Astrocyte of the spinal cord (primary cell): Measurements from ENCODE around the gene NUP98.

Experiments
- DNase-seq: peaks from one replicate; pipeline ENCODE4 v3.0.0; 2011; ENCODE audit warnings: low read depth, low spot score
- H3K4me3 ChIP-seq: 2 replicates; pipeline ENCODE4 v1.5.1; 2011; ENCODE audit warnings: low read depth, mild to moderate bottlenecking, low read length, moderate library complexity
- CTCF ChIP-seq: IDR thresholded peaks from 2 replicates; pipeline ENCODE4 v1.5.1; 2012; ENCODE audit warnings: low read depth, mild to moderate bottlenecking, low read length, inconsistent platforms
- in situ Hi-C: cut with HindIII; loops from 2 replicates; pipeline ENCODE4 v1.10.0; 2017; ENCODE audit warnings: low sequenced_read_pairs

NUP98 gene

GRCh38 chr11:3802011-3802790, 4.8 kb upstream of the NUP98 start:
- no peak overlapping the region for H3K4me3 ChIP-seq
- DNase-seq, result no peak
- in situ Hi-C loops, result no loop called here
- TF ChIP-seq CTCF, result no peak

GRCh38 chr11:3799873-3800272, 2.5 kb upstream of the NUP98 start:
- DNase-seq, result no peak
- no peak for TF ChIP-seq CTCF
- no peak overlapping the region for H3K4me3 ChIP-seq
- in situ Hi-C loops, result no loop called here

- DNase-seq, result no peak
- TF ChIP-seq CTCF, result no peak
- in situ Hi-C loops, result no loop called here
- no peak overlapping the region for H3K4me3 ChIP-seq
These were observed 1.8 kb upstream of the NUP98 start for GRCh38 chr11:3799143-3799542.

- in situ Hi-C loops, result no loop called here
- DNase-seq, result no peak
- peak overlapping the region; percentile 97 for H3K4me3 ChIP-seq
- TF ChIP-seq CTCF, result no peak
These were observed 489 bp downstream of the NUP98 start for GRCh38 chr11:3796801-3797328.

GRCh38 chr11:3796346-3796745, 1.0 kb downstream of the NUP98 start:
- H3K4me3 ChIP-seq, result peak overlapping the region; percentile 97
- no peak for TF ChIP-seq CTCF
- in situ Hi-C loops, result no loop called here
- no peak for DNase-seq

GRCh38 chr11:3796002-3796311, 1.4 kb downstream of the NUP98 start:
- no peak for DNase-seq
- H3K4me3 ChIP-seq, result peak overlapping the region; percentile 97
- in situ Hi-C loops, result no loop called here
- TF ChIP-seq CTCF, result no peak
